NCI-H446 treated with DMSO at 0.1 percent for 48 hours (cell line): ENCODE results near the gene ARL5C.
"Not testable (repeated sequence)": the region's sequence is repeated elsewhere in the genome, so short reads cannot be mapped to it uniquely, and the experiment has no call there.

Source experiments
- DNase-seq: peaks from one replicate; lab custom pipeline; 2025; lab: John Stamatoyannopoulos, UW

The ARL5C gene

GRCh38 chr17:39141294-39141693, 24.7 kb downstream of the ARL5C start:
- no peak for DNase-seq

GRCh38 chr17:39139561-39139960, 26.4 kb downstream of the ARL5C start:
- no peak for DNase-seq

GRCh38 chr17:39139161-39139511, 26.8 kb downstream of the ARL5C start:
- no peak for DNase-seq

- no peak for DNase-seq
Observed at GRCh38 chr17:39138431-39139160, 27.4 kb downstream of the ARL5C start.

GRCh38 chr17:39134878-39135277, 31.1 kb downstream of the ARL5C start:
- no peak for DNase-seq

GRCh38 chr17:39132192-39132610, 33.8 kb downstream of the ARL5C start:
- no peak for DNase-seq

GRCh38 chr17:39131616-39132015, 34.3 kb downstream of the ARL5C start:
- no peak for DNase-seq

- no peak for DNase-seq
Observed at GRCh38 chr17:39130205-39130604, 35.8 kb downstream of the ARL5C start.

- not testable (repeated sequence) for DNase-seq
Observed at GRCh38 chr17:39129544-39129943, 36.4 kb downstream of the ARL5C start.

- DNase-seq, result no peak
Observed at GRCh38 chr17:39126436-39126835, 39.5 kb downstream of the ARL5C start.

GRCh38 chr17:39125143-39125875, 40.7 kb downstream of the ARL5C start:
- no peak for DNase-seq

- DNase-seq, result peak; percentile 73
Observed at GRCh38 chr17:39123627-39124026, 42.3 kb downstream of the ARL5C start.

- DNase-seq, result no peak
Observed at GRCh38 chr17:39122991-39123390, 43.0 kb downstream of the ARL5C start.

- DNase-seq, result not testable (repeated sequence)
Observed at GRCh38 chr17:39121919-39122318, 44.0 kb downstream of the ARL5C start.

- no peak for DNase-seq
Observed at GRCh38 chr17:39118674-39119419, 47.1 kb downstream of the ARL5C start.

GRCh38 chr17:39116224-39116623, 49.7 kb downstream of the ARL5C start:
- DNase-seq, result no peak

GRCh38 chr17:39115135-39115534, 50.8 kb downstream of the ARL5C start:
- DNase-seq, result no peak

GRCh38 chr17:39114723-39115122, 51.2 kb downstream of the ARL5C start:
- no peak for DNase-seq

GRCh38 chr17:39113871-39114270, 52.1 kb downstream of the ARL5C start:
- no peak for DNase-seq

- no peak for DNase-seq
Observed at GRCh38 chr17:39110435-39111136, 55.4 kb downstream of the ARL5C start.

GRCh38 chr17:39108461-39109375, 57.2 kb downstream of the ARL5C start:
- DNase-seq, result no peak
